ENCODE data around the gene ZBTB7B. TPM values are rescaled to one million over a fixed set of nuclear protein-coding genes. Genes with fewer than 3 reads are reported as not detected.

Gene ZBTB7B
- total and polyA plus RNA-seq, 9 of the 15 experiments (the other 6 are each of a cell fraction or from before 2014, with no cell fraction given) = 0.04 to 46.5 (median 15.2) TPM

GRCh38 chr1:154954541-154954940 is 48.1 kb upstream of the ZBTB7B start:
- DNase-seq (ENCODE audit: extremely low read depth in 1 of 4, low spot score in 3 of 4) (no peak), ATAC-seq (no peak), FAIRE-seq (no peak)
- 37% methylated on average over 3 of the region's 3 CpGs for WGBS (ENCODE audit: insufficient coverage, low coverage, missing lambda C conversion rate)
- Histone ChIP-seq H3K9ac (ENCODE audit: insufficient read depth in 1 of 2, low read depth in 2 of 2, low read length in 2 of 2) (no peak overlapping the region), H4K20me1 (replicated peaks; ENCODE audit: control insufficient read depth, insufficient read depth, low read length) (no peaks in the 10 kb centered on the region), H3K27me3 (ENCODE audit: control insufficient read depth in 2 of 2, insufficient read depth in 2 of 2, low read length in 2 of 2) (no peaks in the 10 kb centered on the region), H3K4me1 (replicated peaks in 1 of 2; ENCODE audit: control insufficient read depth in 2 of 2, insufficient read depth in 2 of 2, low read length in 2 of 2) (peaks cover 31 to 47% of the 10 kb centered on the region in 2 experiments), H3K9me1 (ENCODE audit: control insufficient read depth, insufficient read depth, low read length) (no peaks in the 10 kb centered on the region), H2AFZ (ENCODE audit: low read depth, low read length) (no peak overlapping the region), H3K4me3 (no peak overlapping the region), H3K79me2 (ENCODE audit: control insufficient read depth, insufficient read depth, low read length) (peaks cover 7% of the 10 kb centered on the region), H3K4me2 (ENCODE audit: insufficient read depth, low read length) (peak overlapping the region; percentile 90), H3K27ac (ENCODE audit: extremely low read depth, low read depth, low read length) (no peak overlapping the region; the same call in 2 of the 3 replicates), H3K9me3 (replicated peaks; ENCODE audit: control insufficient read depth, insufficient read depth, low read depth, low read length) (no peaks in the 10 kb centered on the region), H3K36me3 (ENCODE audit: control insufficient read depth, insufficient read depth, low read length) (peaks cover 20% of the 10 kb centered on the region; the same call in 2 of the 3 replicates)
- in situ Hi-C loops (cut with MboI) (no loop called here), intact Hi-C loops (cut with micrococcal nuclease) (loop anchor here (2.0 kb wide), 1 partner anchor 40 kb away; no protein-coding TSS in a partner anchor)
- TF ChIP-seq ZMIZ1 (IDR thresholded peaks at IDR 0.05; ENCODE audit: low read depth in 2 of 2, low read length in 2 of 2) (no peak), ETV5 (CRISPR knock-in tag; IDR thresholded peaks at IDR 0.05; ENCODE audit: low read depth) (0 out of 2 replicates have a peak, but pooled peaks have one; percentile 11), ZFP91 (CRISPR knock-in tag; IDR thresholded peaks at IDR 0.05) (no peak), TFE3 (CRISPR knock-in tag; IDR thresholded peaks at IDR 0.05) (no peak), SPI1 (IDR thresholded peaks at IDR 0.05; ENCODE audit: borderline replicate concordance, low read depth, low read length) (0 out of 2 replicates have a peak, but pooled peaks have one; percentile 21)
- BruUV-seq (replicated peaks) = no TSS peak
- CTCF ChIA-PET (ENCODE audit: low intra/inter-chr PET ratio) = interaction anchor here (2.4 kb wide), 1 partner anchor 63 kb away, joined by 11 read pairs; no protein-coding TSS in a partner anchor
- POLR2A ChIA-PET = interaction anchor here (0.8 to 4.8 kb wide), 7 partner anchors 8 to 62 kb away, joined by 3 to 20 read pairs (median 5); partner anchors contain the start of genes PMVK and SHC1

Data from K562 (cell line).